Osteoblast (primary cell): Measurements from ENCODE around the gene DLGAP1. TPM values are rescaled to one million over a fixed set of nuclear protein-coding genes. Genes with fewer than 3 reads are reported as not detected.

ENCODE experiments used
- DNase-seq: peaks from one replicate; pipeline ENCODE4 v3.0.0; 2011; ENCODE audit warnings: low spot score, mixed read lengths; ENCODE audit not compliant: insufficient read length; ENCODE audit errors: missing footprints
- H2AFZ ChIP-seq: 2 replicates; pipeline ENCODE4 v1.6.0; 2011; ENCODE audit warnings: mild to moderate bottlenecking, low read length
- H3K27ac ChIP-seq: 2 replicates; pipeline ENCODE4 v1.5.1; 2011; ENCODE audit warnings: mild to moderate bottlenecking, low read depth, low read length, moderate library complexity
- H3K27me3 ChIP-seq: 2 replicates; pipeline ENCODE4 v1.6.0; 2012; ENCODE audit warnings: mild to moderate bottlenecking, control low read depth, inconsistent platforms, low read length, moderate library complexity; ENCODE audit not compliant: insufficient read depth
- H3K36me3 ChIP-seq: 2 replicates; pipeline ENCODE4 v1.5.1; 2011; ENCODE audit warnings: mild to moderate bottlenecking, low read length, control low read depth, moderate library complexity; ENCODE audit not compliant: insufficient read depth
- H3K4me1 ChIP-seq: 2 replicates; pipeline ENCODE4 v1.5.1; 2011; ENCODE audit warnings: mild to moderate bottlenecking, low read length, control low read depth, moderate library complexity; ENCODE audit not compliant: insufficient read depth
- H3K4me2 ChIP-seq: 2 replicates; pipeline ENCODE4 v1.6.0; 2011; ENCODE audit warnings: mild to moderate bottlenecking, low read length; ENCODE audit not compliant: insufficient read depth
- H3K4me3 ChIP-seq: fragments of 200-600 bp; sonication (generic); 3 replicates; pipeline ENCODE4 v1.5.1; 2012; ENCODE audit warnings: mild to moderate bottlenecking, low read length, inconsistent platforms; ENCODE audit not compliant: insufficient read depth
- H3K79me2 ChIP-seq: 2 replicates; pipeline ENCODE4 v1.6.0; 2012; ENCODE audit warnings: mild to moderate bottlenecking, low read length, control low read depth, inconsistent platforms; ENCODE audit not compliant: insufficient read depth
- H3K9me3 ChIP-seq: 2 replicates; pipeline ENCODE4 v1.5.1; 2011; ENCODE audit warnings: low read depth, low read length, control low read depth
- H4K20me1 ChIP-seq: 2 replicates; pipeline ENCODE4 v1.6.0; 2012; ENCODE audit warnings: mild to moderate bottlenecking, low read length, control low read depth; ENCODE audit not compliant: insufficient read depth
- total RNA-seq: library from RNA; depleted of rRNA; stranded (reverse); fragments of >200 nt; gene quantifications from 2 replicates; pipeline ENCODE4 v1.2.3, GENCODE V29; 2012
- TF ChIP-seq, protein P1 (sequence below): IDR thresholded peaks from 2 replicates; pipeline ENCODE4 v1.5.1; 2011; ENCODE audit warnings: mild to moderate bottlenecking, low read depth, low read length, moderate library complexity; ENCODE audit errors: extremely low read depth

DLGAP1 gene
- total RNA-seq, 1 donor = not detected

GRCh38 chr18:4267641-4268040 lies 187.5 kb downstream of the DLGAP1 start:
- no peaks in the 10 kb centered on the region for H3K79me2 ChIP-seq
- H3K27ac ChIP-seq = no peak overlapping the region
- H3K36me3 ChIP-seq = no peaks in the 10 kb centered on the region
- H3K4me3 ChIP-seq = no peak overlapping the region
- H3K4me1 ChIP-seq = no peaks in the 10 kb centered on the region
- H2AFZ ChIP-seq = no peak overlapping the region
- H3K27me3 ChIP-seq = no peaks in the 10 kb centered on the region
- no peak overlapping the region for H3K4me2 ChIP-seq
- no peak for DNase-seq
- TF ChIP-seq, protein P1, sequence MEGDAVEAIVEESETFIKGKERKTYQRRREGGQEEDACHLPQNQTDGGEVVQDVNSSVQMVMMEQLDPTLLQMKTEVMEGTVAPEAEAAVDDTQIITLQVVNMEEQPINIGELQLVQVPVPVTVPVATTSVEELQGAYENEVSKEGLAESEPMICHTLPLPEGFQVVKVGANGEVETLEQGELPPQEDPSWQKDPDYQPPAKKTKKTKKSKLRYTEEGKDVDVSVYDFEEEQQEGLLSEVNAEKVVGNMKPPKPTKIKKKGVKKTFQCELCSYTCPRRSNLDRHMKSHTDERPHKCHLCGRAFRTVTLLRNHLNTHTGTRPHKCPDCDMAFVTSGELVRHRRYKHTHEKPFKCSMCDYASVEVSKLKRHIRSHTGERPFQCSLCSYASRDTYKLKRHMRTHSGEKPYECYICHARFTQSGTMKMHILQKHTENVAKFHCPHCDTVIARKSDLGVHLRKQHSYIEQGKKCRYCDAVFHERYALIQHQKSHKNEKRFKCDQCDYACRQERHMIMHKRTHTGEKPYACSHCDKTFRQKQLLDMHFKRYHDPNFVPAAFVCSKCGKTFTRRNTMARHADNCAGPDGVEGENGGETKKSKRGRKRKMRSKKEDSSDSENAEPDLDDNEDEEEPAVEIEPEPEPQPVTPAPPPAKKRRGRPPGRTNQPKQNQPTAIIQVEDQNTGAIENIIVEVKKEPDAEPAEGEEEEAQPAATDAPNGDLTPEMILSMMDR = no peak
- no peaks in the 10 kb centered on the region for H3K9me3 ChIP-seq
- no peaks in the 10 kb centered on the region for H4K20me1 ChIP-seq

- Histone ChIP-seq H3K4me3 (no peak overlapping the region), H3K27me3 (no peaks in the 10 kb centered on the region), H2AFZ (no peak overlapping the region), H3K4me1 (no peaks in the 10 kb centered on the region), H4K20me1 (no peaks in the 10 kb centered on the region), H3K9me3 (peaks cover 2% of the 10 kb centered on the region), H3K27ac (no peak overlapping the region), H3K4me2 (no peak overlapping the region), H3K36me3 (no peaks in the 10 kb centered on the region), H3K79me2 (no peaks in the 10 kb centered on the region)
- TF ChIP-seq, protein P1 = no peak
- no peak for DNase-seq
Measured at GRCh38 chr18:4264347-4264791, 190.7 kb downstream of the DLGAP1 start.

DNA sequence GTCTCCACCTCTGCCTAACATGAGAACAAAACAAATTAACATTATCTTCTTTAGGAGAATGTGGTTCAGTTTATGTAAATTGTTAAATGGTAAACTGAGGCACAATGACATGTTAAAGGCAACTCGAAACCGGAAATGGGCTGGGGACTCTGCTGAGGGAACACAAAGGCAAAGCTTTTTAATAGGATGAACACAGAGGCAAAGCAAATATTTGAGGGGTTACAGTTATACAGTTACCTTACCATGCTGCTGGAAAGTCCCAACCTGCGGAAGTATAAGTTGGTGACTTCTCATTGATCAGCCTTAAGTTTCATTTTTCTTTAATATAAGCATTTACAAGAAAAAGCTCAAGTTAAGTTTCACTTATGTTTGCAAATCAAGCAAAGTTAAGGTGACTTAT lies 195.0 kb downstream of the DLGAP1 start:
- no peak overlapping the region for H3K27ac ChIP-seq
- H3K27me3 ChIP-seq = no peaks in the 10 kb centered on the region
- no peaks in the 10 kb centered on the region for H3K4me1 ChIP-seq
- H4K20me1 ChIP-seq = no peaks in the 10 kb centered on the region
- peaks cover 4% of the 10 kb centered on the region for H3K9me3 ChIP-seq
- no peak overlapping the region for H3K4me2 ChIP-seq
- H3K79me2 ChIP-seq = no peaks in the 10 kb centered on the region
- no peak overlapping the region for H2AFZ ChIP-seq
- DNase-seq = no peak
- no peaks in the 10 kb centered on the region for H3K36me3 ChIP-seq
- no peak overlapping the region for H3K4me3 ChIP-seq
- TF ChIP-seq, protein P1 = no peak

GRCh38 chr18:4256766-4257417 lies 198.2 kb downstream of the DLGAP1 start:
- no peaks in the 10 kb centered on the region for H3K36me3 ChIP-seq
- H2AFZ ChIP-seq = no peak overlapping the region
- H3K4me1 ChIP-seq = no peaks in the 10 kb centered on the region
- H3K4me3 ChIP-seq = no peak overlapping the region
- TF ChIP-seq, protein P1 = no peak
- H3K27me3 ChIP-seq = no peaks in the 10 kb centered on the region
- H3K9me3 ChIP-seq = peaks cover 4% of the 10 kb centered on the region
- H3K27ac ChIP-seq = no peak overlapping the region
- no peaks in the 10 kb centered on the region for H4K20me1 ChIP-seq
- no peak overlapping the region for H3K4me2 ChIP-seq
- DNase-seq = no peak
- no peaks in the 10 kb centered on the region for H3K79me2 ChIP-seq
